ENCODE results near the gene PRR7.

PRR7 gene

DNA sequence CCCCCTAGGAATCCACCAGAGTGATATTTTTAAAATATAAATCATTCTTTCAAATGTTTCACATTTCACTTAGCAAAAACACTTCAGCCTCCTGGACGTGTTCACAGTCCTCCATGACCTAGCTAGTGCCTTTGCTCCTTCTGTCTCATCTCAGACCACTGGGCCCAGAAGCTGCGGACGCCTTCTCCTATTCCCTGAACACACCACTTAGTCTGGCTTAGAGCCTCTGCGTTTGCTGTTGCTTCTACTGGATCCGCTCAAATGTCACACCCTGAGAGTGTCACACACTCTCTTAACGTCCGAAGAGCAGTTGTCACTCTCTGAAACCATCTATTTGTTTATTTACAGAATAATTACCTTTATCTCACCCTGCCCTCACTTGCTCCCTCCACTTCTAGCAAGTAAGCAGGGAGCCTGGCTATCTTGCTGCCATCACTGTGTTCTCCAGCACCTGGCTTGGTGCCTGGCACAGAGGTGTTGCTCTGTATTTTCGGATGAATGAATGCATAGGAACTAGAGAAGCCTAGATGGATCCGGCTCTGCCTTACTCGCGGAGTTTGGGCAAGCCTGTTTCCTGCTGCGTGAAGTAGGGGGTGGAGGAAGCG, 21.3 kb upstream of the PRR7 start:
- DNase-seq: no peak

DNA sequence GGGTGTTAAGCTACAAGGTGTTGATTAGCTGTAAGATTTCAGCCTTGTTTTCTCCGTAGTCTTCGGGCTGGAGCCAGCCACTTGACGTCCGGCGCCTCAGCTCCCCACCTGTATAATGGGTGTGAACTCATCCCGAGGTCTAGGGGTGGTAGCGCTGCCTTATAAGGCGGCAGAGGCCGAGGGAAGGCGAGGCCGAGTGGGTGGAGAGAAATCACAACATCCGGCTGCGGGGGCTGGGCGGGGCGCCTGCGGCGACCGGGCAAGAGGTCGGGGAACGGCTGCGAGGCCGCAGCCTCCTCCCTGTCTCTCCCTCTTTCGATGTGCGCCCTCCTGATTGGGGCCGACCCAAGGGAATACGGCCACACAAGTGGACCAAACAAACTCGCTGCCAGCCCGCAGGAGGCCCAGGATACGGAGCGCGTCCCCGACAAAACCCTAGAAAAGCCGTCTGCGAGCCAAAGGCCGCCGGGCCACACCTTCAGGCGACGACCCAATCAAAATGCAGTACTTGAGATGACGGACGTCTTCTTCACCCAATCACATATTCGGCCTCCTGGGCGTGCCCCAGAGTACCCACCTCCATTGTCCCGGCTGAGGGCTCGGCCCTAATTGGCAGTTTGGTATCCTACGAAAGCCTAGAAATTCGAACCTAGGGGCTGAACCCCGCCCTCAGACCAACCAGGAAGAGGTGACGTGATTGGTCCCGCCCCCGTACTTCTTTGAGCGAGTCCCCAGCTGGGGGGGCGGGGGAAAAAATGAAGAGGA, 20.6 kb upstream of the PRR7 start:
- DNase-seq: peak; percentile 100

DNA sequence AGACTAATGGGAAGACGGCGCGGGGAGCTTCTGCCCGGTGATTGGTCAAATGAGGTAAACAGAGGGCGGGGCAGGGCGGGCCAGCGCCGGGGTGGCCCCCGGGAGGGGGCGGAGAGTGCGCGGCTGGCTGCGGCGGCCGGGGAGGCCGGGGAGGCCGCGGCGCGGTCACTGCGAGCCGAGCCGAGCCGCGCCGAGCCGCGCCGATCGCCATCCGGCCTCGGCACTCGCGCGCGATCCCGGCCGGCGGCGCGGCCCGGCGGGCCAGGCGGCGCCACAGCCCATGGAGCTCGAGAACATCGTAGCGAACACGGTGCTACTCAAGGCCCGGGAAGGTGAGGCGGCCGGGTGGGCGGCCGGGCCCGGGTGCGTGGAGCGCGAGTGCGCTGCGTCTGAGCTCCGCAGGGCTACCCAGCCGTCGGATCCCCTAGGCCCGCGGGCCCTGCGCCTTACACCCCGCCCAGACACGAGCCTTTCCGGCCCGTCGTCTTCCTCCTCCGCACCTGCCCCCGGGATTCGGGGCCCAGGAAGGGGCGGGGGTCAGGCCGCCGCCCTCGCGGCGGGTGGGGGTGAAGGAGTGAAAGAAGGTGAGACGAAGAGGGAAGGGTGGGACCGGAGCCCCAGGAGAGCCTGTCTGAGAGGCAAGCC, 19.9 kb upstream of the PRR7 start, which contains the start of gene GRK6:
Gene GRK6 (plus strand): TSS at position 111 of the 645 bp plus-strand sequence. CDS start 170 bp downstream, at position 281.
- no peak for DNase-seq

DNA sequence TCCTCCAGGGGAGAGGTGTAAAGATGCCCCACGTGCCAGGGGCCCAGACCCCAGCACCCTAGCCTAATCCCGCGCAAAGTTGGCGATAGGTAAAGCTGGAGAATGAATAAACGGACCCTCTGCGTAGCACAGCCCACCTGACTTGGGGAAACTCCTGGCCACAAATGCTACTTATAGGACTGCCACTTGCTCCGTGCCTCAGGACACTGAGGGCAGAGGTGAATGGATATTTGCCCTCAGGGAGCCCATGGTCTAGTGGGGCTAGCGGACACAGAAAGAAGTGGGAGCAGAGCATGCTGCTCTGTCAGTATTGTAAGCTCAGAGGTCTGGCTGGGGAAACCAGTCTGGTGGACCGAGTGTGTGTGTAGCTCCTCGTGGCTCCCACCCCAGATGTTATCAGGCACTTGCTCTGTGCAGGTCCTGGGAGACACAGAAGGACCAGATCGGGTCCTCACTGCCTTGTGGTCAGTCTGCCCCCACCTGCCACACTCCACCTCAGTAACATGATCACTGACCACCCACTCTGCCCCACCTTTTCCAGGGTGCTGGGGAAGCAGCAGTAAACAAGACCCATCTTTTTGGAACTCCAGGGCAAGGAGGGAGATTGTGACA, 19.3 kb upstream of the PRR7 start:
- DNase-seq: no peak

DNA sequence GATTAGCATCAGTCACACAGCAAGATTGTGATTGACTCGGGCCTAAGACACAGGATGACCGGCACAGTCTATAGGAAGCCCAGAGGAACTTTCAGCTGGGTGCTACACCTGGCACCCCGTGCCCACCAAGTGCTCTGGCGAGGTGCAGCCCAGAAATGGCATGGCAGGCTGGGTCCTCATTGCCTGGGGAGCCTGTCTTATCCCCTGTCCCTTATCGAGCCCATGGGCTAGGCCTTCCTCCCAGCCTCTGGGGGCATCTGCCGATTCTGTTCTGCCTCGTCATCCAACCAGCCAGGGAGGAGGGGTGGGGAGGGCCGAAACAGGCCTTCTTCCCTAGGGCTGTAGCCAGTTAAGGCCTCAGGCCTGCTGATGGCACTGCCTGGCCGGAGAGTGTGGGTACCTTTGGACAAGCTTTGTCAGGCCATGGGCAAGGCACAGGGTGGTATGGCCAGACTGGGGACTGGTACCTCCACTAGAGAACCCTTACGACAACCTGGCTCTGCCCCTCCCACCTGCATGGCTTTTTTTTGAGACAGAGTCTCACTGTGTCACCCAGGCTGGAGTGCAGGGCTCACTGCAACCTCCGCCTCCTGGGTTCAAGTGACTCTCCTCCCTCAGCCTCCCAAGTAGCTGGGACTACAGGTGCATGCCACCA, 18.6 kb upstream of the PRR7 start:
- DNase-seq: no peak

DNA sequence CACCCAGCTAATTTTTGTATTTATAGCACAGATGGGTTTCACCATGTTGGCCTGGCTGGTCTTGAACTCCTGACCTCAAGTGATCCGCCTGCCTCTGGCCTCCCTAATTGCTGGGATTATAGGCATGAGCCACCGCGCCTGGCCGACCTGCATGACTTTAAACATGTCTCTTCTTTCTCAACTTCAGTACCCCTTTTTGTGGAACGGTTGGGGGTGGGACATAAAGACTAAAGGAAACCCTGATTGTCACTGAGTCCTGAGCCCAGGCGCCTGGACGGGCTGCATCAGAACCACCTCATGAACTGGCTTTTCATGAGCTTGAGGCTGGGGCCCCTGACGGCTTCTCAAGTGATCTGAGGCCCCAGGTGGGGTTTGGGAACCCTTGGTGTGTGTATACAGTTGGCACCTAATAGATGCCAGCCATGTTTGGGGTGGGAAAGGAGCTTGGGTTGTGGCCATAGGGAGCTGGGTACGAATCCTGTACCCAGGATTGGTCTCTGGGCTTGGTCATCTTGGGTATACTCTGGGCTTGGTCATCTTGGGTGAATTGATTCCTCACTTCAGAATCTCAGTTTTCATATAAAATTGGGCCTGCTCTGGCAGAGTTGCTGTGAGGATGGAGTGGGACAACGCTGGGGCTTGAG, 17.9 kb upstream of the PRR7 start:
- no peak for DNase-seq

DNA sequence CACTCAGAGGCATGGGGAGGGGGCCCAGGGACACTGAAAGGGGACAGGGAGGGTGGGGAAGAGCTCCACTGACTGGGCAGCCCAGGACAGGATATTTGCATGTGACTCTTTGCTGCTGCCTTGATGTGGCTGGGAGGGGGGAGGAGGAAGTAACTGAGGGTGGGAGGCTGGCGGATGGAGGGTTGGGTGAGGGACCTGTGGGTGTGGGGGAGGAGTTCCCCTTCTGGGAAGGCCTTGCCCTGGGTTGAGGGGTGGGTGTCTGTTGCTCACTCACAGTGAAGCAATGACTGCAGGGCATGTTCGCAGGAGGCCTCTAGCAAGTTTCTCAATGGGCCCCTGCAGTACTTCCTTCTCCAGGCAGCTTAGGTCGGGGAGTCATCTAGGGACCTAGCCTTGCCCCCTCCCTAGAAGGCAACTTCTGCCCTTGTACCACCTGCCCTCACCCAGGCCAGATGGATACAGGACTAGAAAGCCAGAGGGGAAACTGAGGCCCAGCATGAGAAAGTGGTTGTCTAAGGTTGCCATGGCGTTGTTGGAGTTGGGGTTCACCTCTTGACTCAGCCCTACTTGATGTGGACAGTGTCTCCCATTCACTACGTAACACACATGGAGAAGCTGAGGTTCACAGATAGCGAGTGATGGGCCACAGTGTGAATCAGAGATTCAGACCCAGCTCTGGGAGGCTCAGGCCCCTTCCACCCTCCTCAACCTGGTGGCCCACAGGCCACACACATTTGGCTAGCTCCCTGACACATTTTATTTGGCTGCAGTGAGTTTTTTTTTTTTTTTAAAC, 17.2 kb upstream of the PRR7 start:
- DNase-seq: no peak

DNA sequence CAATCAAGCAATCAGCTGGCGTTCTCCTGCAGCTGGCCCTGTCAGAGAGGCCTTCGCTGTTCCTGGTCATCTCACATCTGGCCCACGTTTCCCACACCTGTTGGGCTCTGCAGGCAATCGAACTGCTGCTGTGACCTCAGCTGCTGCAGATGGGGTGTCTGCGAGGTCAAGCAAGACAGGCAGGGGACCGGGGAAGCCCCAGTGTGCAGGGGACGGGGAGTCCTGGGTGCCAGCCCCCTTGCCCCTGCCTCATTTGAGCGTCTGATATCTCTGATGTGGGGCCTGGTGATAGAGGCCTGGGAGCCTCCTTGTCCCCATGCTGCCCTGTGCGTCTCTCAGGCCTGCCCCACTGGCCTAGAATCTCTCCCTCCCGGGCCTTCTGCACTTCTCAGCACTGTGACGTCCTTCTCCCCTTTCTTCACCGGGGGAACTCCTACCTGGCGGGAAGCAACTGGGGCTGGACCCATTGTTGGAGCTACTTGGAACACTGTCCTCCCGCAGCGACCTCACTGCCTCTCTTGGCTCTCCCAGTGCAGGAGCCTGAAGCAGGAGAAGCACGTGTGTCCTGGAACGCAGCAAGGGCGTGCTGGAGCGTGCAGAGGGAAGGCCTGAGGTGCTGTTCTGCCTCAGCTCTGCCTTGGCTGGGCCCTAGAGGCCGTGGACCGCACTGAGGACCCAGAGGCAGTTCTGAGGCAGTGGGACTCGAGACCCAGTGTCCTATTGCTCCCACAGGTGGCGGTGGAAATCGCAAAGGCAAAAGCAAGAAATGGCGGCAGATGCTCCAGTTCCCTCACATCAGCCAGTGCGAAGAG, 16.3 kb upstream of the PRR7 start:
- no peak for DNase-seq

DNA sequence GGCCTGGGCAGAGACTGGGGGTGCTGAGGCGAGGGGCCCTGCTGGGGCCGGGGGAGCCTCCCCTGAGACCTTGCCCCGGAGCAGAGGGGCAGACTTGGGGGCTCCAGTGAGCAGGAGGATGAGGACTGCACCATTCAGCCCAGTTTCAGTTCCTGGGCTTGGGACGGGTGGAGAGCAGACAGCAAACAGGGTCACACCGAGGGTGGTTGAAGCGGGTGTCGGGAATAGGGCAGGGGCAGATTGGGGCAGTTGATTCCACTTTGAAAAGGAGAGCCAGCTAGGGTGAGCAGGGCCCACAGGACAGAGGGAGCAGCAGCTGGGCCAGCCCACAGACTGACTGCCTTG, 15.7 kb upstream of the PRR7 start:
- DNase-seq: no peak

DNA sequence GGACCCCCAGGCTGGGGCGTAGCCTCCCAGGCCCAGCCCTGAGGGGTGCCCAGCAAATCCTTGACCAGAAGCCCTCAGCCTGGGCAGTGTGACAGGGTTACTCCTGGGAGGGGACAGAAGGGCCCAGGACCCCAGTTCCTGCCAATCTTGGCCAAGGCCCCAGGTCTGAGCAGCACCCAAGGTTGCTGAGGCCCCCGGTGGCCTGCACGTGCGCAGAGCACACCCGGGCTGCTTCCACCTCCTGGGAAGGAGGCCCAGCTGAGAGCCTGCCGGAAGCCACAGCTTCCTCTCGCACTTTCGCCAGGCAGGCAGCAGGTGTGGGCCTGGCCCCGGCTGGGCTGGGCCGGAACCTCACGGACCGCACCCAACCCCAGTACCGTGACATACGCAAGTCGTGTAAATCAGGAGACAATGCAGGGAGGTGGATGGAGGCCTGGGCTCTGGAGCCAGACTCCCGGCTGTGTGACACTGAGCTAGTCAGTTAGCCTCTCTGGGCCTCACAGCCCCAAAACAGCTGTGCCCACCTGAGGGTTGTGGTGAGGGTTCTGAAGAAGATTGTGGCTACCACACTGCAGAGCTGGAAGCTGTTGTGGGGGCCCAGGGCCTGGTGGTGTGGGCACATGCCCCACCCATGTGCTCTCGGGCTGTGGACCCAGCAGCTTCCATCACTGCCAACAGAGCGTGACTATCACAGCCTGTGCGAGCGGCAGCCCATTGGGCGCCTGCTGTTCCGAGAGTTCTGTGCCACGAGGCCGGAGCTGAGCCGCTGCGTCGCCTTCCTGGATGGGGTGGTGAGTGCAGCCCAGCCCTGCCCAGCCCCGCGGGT, 15.1 kb upstream of the PRR7 start:
- no peak for DNase-seq

DNA sequence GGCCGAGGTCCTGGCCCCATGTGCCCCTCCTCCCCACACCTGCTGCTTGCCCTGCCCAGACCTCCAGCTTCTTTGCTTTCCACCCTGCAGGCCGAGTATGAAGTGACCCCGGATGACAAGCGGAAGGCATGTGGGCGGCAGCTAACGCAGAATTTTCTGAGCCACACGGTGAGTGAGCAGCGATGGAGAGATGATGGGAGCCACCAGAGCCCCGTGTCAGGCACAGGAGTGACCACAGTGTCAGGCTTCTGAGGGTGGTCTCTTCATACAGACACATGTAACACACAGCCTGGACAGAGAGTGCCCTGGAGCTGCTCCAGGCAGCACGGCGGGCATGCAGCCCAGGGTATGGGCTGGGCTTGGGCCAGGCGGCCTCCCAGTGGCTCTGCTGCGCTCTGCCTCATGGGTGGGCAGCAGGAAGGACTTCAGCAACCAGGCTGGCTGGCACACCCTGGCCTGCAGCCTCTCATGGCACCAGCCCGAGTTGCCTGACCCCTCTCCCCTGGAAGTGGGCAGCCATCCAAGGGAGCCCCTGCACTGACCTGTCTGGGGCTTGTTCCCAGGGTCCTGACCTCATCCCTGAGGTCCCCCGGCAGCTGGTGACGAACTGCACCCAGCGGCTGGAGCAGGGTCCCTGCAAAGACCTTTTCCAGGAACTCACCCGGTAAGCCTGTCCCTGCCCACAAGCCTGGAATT, 14.3 kb upstream of the PRR7 start:
- DNase-seq: no peak

DNA sequence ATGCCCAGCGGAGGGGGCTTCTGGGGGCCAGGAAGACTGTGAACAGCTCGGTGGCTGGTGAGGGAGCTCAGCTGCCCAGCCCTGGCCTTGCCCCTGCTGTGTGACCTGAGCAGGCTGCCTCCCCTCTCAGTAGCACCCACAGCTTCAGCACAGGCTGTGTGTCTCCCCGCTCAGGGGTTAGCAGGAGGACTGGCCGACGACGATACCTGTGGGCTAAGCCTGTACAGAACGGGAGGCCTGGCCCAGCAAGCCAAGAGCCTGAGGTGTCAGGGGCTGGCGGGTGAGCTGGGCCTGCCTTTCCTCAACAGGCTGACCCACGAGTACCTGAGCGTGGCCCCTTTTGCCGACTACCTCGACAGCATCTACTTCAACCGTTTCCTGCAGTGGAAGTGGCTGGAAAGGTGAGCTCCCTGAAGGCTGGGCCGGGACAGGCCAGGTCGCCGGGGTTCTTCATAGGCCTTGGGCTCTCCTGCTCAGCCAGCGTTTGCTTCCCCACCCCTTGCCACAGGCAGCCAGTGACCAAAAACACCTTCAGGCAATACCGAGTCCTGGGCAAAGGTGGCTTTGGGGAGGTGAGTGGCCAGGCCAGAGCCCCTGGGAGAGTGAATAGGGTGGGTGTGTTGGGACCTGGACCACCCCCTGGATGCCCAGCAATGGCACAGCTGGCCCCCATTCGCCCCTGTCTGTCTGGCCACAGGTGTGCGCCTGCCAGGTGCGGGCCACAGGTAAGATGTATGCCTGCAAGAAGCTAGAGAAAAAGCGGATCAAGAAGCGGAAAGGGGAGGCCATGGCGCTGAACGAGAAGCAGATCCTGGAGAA, 13.6 kb upstream of the PRR7 start:
- DNase-seq: no peak

DNA sequence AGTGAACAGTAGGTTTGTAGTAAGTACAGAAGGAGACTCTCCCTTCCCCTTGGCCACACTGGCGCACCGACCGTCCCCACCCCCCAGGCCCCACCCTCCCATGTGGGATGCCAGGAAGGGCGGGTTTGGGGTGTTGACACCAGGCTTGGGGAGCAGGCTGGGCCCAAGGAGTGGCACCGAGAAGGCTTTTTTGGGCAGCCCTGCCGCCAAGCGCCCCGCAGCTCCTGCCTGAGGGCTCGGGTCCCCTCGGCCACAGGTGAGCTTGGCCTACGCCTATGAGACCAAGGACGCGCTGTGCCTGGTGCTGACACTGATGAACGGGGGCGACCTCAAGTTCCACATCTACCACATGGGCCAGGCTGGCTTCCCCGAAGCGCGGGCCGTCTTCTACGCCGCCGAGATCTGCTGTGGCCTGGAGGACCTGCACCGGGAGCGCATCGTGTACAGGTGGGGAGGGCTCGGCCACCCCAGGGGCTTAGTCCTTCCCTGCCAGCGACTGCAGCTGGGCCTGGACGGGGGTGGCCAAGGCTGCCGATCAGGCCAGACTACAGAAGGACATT, 12.9 kb upstream of the PRR7 start:
- DNase-seq: no peak

DNA sequence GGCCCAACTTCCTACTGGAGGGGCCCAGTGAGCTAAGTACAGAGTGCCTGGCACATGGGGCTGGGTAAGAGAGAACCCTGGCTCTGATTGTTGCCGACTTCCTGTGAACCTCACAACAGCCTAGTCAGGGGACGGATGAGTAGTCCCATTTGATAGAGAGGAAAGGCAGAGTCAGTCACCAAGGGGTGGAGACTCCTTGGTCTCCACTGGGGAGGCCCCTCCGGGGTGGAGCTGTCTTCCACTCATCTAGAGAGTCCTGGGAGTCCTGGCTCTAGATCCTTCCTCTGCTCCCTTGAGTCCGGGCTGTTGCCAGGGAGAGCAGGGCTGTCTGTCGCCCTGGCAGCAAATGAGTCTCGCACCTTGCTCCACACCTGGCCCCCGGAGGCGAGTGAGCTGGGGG, 12.2 kb upstream of the PRR7 start:
- DNase-seq: no peak

DNA sequence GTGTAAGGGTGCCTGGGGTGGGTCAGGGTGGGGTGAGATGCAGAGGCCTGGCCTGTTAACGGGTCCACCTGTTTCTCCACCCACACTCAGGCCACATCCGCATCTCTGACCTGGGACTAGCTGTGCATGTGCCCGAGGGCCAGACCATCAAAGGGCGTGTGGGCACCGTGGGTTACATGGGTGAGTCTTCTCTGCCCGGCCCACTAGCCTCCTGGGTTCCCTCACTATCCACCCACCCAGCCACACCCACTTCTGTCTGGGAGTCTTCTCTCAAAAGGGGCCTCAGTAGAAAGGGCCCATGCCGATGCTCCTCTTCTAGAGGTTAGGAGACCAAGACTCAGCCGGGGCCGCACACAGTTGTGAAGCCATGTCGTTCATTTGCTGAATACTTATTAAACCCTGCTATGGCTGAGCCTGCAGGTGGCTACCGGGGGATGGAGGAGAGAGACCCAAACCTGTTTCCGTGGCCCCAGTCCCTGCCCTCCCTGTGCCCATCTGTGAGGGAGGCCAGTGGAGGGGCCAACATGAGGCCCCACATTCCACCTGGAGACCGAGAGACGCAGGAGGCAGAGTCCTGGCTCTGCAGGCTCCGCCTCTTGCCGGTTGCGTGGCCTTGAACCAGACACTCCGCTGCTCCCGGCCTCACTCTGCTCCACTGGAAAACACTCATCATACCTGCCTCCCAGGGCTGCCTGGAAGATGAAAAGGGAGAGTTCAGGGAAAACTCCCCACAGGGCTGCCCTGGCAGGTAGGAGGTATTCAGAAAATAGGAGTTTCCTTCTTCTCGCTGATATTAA, 11.5 kb upstream of the PRR7 start:
- DNase-seq: no peak

DNA sequence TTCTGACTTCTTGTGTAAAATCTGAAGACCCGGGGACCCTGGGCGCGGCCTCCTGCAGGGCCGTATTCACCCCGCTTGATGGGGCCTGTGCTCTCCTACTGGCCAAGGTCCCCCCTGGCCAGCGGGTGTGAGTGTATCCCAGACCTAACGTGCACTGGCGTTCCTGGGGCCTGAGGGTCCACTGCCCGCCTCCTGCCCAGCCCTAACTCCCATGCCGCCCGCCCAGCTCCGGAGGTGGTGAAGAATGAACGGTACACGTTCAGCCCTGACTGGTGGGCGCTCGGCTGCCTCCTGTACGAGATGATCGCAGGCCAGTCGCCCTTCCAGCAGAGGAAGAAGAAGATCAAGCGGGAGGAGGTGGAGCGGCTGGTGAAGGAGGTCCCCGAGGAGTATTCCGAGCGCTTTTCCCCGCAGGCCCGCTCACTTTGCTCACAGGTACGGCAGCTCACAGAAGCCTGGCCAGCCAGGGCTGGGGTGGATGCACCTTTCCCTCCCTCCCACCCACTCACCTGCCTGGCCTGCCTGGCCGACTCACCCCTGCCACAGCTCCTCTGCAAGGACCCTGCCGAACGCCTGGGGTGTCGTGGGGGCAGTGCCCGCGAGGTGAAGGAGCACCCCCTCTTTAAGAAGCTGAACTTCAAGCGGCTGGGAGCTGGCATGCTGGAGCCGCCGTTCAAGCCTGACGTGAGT, 10.6 kb upstream of the PRR7 start:
- no peak for DNase-seq

DNA sequence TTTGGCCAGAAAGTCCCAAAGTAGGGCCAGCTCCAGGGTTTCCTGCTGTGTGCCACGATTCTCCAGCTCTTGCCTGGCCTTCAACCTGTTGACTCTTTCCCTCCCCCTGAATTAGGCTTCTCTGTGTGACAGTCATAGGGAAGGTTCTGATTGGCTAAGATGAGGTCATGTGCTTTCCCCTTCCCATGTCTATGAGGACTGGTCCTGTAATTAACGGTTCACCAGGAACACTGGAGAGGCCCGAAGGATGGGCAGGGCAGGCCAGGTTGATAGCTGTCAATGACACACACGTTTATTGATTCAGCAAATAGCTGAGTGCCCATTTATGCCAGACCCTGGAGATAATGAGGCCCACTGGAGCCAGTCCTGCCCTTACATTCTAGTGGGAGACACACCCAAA, 9.0 kb upstream of the PRR7 start:
- no peak for DNase-seq

Measured in SW 1271 (cell line).